NOMO-1 treated with DMSO at 0.1 percent for 48 hours (cell line): ENCODE measurements around the gene SUMF1.

ENCODE experiments used
- DNase-seq: peaks from one replicate; lab custom pipeline; 2025; ENCODE audit not compliant: unreplicated experiment; lab: John Stamatoyannopoulos, UW

SUMF1 gene

DNA sequence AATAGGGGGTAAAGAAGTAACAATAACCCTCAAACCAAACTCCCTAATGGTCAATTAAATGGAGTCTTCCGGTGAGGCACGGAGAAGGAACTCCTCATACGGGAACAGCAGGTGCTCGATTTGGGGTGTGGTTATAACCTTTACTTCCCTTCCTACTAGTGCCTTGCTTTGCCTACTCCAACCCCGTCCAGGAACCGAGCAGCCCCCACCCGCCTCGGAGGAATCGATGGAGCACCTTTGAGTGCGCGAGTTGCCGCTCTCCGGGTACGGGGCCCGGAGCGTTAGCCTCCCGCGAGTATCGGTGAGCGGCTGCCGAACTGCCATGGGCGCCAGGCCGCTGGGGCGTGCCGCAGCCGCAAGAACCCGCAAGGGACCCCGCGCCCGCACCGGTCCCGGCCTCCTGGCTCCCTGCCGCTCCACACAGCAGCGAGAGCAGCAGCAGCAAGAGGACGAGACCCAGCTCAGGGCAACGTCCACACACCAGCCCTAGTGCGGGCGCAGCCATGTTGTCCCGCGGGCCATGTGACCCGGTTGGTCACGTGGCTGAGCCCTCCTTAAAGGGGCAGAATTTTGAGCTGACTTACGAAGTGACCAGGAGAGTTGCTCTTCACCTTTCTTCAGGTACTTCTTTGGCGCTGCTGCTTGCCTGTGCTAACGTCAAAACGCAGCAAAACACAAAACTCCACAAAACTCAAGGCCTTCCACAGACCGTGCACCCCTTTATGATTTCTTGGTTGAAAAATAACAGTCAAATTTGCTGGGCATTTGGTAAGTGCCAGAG lies at the start of gene SUMF1:
Gene SUMF1 (minus strand): TSS at position 529 of the 781 bp plus-strand sequence. CDS start 24 bp downstream, at position 505.
- DNase-seq = peak; percentile 53

GRCh38 chr3:4515916-4516579 lies 49.0 kb upstream of the SUMF1 start:
- no peak for DNase-seq

DNA sequence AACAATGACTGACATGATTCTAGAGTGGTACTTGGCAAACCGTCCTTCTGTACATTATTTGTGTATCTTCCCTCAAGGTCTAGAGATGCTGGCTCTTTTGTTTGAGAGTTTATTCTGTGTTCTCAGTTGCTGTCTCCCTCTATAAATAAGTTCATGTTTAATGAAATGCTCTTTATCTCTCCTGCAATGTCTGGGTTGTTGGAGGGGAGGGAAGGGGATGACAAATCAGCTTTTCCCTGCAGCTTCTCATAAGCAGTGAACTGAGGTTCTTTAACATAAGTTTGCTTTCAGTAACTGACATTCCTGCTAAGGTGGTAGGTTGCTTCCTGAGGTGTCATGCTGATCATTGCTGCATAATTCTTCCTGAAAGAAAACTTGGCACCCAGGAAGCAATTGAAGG lies 47.8 kb upstream of the SUMF1 start:
- DNase-seq = no peak

GRCh38 chr3:4514321-4514720 lies 47.3 kb upstream of the SUMF1 start:
- no peak for DNase-seq

DNA sequence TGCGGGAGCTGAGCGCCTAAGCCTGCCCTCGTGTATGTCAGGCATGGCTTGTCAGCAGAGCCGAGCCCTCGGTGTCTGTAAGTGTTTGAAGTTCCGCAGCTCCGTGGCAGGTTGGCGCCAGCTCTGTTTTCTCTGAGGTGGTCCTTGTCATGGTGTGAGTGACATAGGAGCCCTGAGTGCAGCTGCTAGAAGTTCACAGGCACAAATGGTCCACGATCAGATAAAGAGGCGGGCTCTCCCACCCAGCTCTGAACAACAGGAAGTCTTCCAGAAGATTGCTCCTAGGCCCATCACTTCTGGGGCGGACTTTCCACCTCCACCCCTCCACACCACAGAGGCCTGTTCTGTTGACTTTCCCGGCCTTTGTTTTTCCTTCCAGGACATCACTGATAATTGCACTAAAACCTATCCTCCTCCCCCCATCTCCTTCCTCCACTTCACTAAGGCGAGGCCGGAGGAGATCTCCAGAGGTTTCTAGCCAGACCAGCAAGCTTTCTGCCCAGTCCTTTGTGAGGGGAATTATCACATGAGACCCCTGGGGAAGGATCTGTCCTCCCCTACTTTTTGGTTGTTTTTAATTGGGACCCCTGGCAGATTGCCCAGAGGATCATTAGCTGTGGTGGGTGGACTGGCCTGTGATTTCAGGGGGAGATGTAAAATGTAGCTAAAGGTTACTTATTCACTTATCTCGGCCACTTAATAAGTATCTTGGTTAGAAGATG lies 46.0 kb upstream of the SUMF1 start:
- no peak for DNase-seq

DNA sequence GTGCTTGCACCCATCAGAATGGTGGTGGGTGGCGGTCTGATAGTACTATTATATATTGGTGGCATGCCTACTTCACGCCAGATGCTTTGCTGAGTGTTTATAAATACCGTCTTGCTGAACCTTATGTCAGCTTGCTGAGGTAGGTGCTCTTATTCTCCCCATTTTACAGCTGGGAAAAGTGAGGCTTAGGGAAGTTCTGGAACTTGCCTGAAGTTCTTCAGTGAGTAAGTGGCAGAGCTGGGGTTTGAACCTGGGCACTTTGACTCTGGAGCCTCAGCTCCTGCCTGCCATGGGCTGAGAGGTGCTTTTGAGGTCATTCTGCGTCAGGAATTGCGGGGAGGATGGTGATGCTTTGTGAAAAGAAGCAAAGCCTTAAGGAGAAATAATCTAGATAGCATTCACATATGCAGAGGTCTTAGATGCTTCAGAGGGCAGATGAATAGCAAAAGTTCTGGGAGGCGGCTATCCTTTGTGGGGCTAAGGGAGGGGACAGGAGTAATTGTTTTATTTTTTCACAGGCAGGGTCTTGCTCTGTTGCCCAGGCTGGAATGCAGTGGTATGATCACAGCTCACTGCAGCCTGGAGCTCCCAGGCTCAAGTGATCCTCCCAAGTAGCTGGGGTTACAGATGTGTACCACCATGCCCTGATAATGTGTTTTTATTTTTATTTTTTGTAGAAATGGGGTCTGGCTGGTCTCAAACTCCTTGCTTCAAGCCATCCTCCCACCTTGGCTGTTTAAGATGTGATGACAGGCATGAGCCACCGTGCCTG lies 44.6 kb upstream of the SUMF1 start:
- no peak for DNase-seq

DNA sequence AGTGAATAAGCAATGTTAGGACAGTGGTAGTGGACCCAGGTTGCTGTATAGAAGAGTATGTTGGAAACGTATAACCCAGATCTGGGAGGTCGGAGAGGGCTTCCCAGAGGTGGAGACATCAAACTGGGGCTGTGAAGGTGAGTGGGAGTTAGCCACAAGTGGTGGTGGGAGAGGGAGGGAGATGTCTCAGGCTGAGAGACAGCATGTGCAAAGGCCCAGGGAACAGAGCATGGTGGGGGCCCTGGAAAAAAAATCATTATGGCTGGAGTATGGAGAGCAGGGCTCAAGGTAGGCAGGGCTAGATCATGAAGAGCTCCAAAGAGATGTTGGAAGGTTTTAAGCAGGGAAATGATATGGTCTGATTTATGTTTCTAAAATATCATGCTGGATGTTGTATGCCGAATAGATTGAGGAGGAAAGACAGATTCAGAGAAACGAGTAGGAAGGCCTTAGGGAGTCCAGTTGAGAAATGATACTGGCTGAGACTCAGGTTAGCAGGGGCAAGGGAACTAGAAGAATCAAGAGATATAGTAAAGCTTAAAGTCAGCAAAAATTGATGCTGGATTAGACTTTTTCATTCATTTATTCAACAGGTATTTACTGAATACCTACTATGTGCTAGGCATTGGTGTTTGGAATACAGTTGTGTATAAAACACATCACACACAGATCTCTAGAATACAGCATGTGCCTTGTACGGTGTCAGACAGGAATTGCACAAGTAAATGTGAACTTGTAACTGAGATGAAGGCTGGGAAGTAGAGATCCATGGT lies 43.1 kb upstream of the SUMF1 start:
- DNase-seq = no peak

- no peak for DNase-seq
These were observed 42.0 kb upstream of the SUMF1 start for GRCh38 chr3:4509043-4509442.

DNA sequence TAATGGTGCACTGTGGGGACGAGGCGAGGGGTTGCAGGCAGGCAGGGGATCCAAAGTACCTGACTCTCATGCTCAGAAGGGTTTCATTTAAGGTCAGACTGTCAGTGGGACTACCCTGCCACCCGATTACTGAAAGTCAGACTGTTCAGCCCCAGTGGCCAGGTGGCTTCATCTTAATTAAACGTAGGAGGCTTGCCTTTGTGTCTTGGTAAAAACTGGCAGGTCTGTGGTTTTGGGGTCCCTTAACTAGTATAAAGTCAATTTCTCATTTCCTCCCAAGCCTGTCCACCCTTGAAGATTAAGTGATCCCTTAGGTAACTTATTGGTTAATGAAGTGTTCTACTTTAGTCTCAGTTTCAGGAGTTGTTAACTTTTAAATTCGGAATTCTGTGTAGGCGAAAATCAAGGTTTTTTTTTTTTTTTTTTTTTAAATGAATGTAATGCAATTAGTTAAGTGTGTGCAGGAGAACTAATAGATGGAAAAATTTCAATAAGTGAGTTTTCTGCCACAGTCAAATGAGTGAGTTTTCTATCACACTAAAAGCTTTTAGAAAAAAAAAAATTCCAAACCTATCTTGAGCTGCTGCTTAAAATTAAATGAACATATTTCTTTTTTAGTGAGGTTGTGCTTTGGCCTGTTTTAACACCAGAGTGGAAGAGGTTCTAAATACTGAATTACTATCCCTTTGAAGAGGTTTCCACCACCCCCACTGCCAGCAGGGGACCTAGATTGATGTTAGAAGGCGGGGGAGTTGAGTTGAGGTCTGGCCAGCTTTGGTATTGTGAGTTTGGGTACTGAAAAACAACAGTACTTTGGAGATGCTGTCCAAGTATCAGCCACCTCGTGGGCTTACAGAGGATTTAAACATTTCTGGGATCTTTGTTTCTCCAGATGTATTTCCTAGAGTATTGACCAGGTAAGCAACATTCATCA lies 41.2 kb upstream of the SUMF1 start:
- DNase-seq = no peak

- peak; percentile 25 for DNase-seq
These were observed 40.0 kb upstream of the SUMF1 start for GRCh38 chr3:4507024-4507596.

- no peak for DNase-seq
These were observed 39.5 kb upstream of the SUMF1 start for GRCh38 chr3:4506559-4507023.

GRCh38 chr3:4505688-4506558 lies 38.9 kb upstream of the SUMF1 start:
- DNase-seq = no peak

GRCh38 chr3:4504340-4505261 lies 37.5 kb upstream of the SUMF1 start:
- no peak for DNase-seq

DNA sequence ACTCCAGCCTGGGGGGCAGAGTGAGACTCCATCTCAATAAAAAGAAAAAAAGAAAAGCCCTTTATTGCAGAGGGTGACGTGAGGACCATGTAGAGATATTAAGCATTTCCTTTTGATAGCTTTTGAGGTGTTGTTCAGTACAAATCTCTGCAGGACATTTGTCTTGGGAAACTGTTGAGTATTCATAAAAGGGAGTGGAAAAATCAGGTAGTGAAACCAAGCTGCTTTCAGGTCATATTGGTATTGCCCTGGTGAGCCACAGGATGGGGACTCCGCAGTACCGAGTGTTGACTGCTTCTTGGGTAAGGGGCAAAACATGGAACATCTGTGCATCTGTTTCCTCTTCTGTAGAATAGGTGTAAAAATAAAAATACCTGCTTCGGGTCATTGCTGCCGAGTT lies 36.0 kb upstream of the SUMF1 start:
- DNase-seq = peak; percentile 40

DNA sequence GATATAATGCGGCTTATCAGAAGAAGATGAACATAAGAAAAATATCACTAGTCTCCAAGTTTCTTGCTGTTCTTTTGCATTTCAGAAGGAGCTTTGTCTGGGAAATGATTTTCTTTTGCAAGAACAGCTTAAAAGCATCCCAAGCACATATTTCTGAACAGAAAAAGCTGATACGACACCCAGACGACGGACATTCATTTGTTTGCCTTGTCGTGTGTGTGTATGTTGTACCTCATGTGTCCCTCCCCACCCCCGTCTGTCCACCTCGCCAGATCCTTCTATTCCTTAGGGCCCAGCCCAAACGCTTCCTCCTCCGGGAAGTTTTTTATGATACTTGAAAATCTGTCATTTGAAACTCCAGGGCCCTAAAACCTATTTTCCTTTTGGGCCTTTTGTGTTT lies 34.9 kb upstream of the SUMF1 start:
- no peak for DNase-seq

DNA sequence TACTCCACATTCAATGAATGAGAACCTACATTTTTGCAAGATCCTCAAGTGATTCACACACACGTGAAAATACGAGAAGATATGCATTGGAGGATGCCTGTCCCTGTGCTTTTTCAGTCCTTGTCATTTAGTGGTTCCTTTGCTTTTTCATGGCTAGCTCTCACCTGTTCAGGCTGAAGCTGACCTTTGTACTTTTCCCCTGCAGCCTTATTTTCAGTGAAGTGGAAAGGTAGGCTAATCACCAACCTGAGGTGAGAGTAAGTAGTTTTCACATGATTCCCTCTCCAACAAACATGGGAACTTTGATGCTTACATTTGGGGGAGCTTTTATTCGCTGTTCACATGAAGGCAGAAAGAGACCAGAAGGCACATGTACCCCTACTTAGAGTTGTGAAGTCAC lies 34.4 kb upstream of the SUMF1 start:
- DNase-seq = no peak

DNA sequence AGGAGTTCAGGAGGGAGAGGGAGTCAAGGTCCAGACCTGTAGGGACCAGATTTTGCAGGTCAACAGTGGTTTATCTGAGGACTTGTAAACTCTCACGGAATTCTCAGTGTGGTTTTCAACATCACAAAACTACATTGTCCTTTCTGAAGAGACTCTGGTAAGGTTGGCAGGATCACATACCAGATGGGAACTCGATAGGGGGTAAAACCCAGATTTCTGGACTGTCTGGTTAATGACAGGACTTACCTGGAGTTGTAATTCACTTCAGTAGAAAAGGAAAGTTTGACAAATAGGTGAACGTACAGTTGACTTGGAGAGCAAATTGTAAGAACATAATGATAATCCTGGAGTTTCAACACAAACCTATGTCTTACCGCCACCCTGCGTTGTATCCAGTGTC lies 31.4 kb upstream of the SUMF1 start:
- no peak for DNase-seq
